HepG2 (cell line): ENCODE results near the gene ICE2. TPM values are rescaled to one million over a fixed set of nuclear protein-coding genes. Genes with fewer than 3 reads are reported as not detected.
A peak's percentile ranks its signal among the peaks of the same experiment; 100 is the strongest.

ENCODE experiments used
- BHLHE40 ChIP-seq: IDR thresholded peaks from 2 replicates; pipeline ENCODE4 v1.6.1; 2011; ENCODE audit warnings: low read length, improper control_type of control experiment
- CBX5 ChIP-seq: sonication (generic); formaldehyde crosslinking; IDR thresholded peaks from 2 replicates; pipeline ENCODE4 v1.4.0; 2020; ENCODE audit warnings: missing genetic modification reagents, borderline replicate concordance
- DNMT3B ChIP-seq: conservative IDR thresholded peaks from 2 replicates; pipeline ENCODE4 v1.6.1; 2016; ENCODE audit warnings: missing biosample characterization, control low read depth
- E2F2 ChIP-seq: sonication (generic); formaldehyde crosslinking; IDR thresholded peaks from 2 replicates; pipeline ENCODE4 v1.4.0; 2020; ENCODE audit warnings: missing genetic modification reagents, borderline replicate concordance
- ELF1 ChIP-seq: sonication (generic); formaldehyde crosslinking; IDR thresholded peaks from 2 replicates; pipeline ENCODE4 v1.4.0; 2020; ENCODE audit warnings: missing genetic modification reagents
- FOXM1 ChIP-seq: sonication (generic); formaldehyde crosslinking; IDR thresholded peaks from 2 replicates; pipeline ENCODE4 v1.5.0; 2020; ENCODE audit warnings: missing genetic modification reagents
- GABPA ChIP-seq, 2 experiments: IDR thresholded peaks; 2 replicates each; pipeline ENCODE4 v1.6.1; 2011 to 2016; ENCODE audit warnings: low read depth in 2 of 2, low read length in 1 of 2, missing biosample characterization in 1 of 2, missing genetic modification characterization in 1 of 2
- IRF2 ChIP-seq: IDR thresholded peaks from 2 replicates; pipeline ENCODE4 v1.6.1; 2018; ENCODE audit warnings: missing genetic modification reagents, missing compliant biosample characterization
- KDM1A ChIP-seq: IDR thresholded peaks from 2 replicates; pipeline ENCODE4 v1.6.1; 2016; ENCODE audit warnings: missing compliant biosample characterization
- MIER2 ChIP-seq: IDR thresholded peaks from 2 replicates; pipeline ENCODE4 v1.6.1; 2016; ENCODE audit warnings: missing biosample characterization, missing genetic modification reagents
- RFX1 ChIP-seq: fragments of 450-650 bp; IDR thresholded peaks from 2 replicates; pipeline ENCODE4 v1.6.1; 2017
- TRAFD1 ChIP-seq: sonication (generic); formaldehyde crosslinking; IDR thresholded peaks from 2 replicates; pipeline ENCODE4 v1.5.1; 2020; ENCODE audit warnings: missing genetic modification reagents, mild to moderate bottlenecking, borderline replicate concordance
- ZBTB20 ChIP-seq: sonication (generic); formaldehyde crosslinking; IDR thresholded peaks from 2 replicates; pipeline ENCODE4 v1.8.1; 2023; ENCODE audit warnings: missing genetic modification reagents, low read depth, mild to moderate bottlenecking, borderline replicate concordance
- ZNF205 ChIP-seq: IDR thresholded peaks from 2 replicates; pipeline ENCODE4 v1.6.1; 2018; ENCODE audit warnings: missing biosample characterization, missing genetic modification reagents
- ZNF616 ChIP-seq: sonication (generic); formaldehyde crosslinking; IDR thresholded peaks from 2 replicates; pipeline ENCODE4 v1.5.0; 2020; ENCODE audit warnings: low read depth, mild to moderate bottlenecking, missing genetic modification reagents
- ZNF619 ChIP-seq: sonication (generic); formaldehyde crosslinking; IDR thresholded peaks from 2 replicates; pipeline ENCODE4 v1.4.0; 2020; ENCODE audit warnings: mild to moderate bottlenecking, missing genetic modification reagents
- ZNF672 ChIP-seq: sonication (generic); formaldehyde crosslinking; IDR thresholded peaks from 2 replicates; pipeline ENCODE4 v1.8.1; 2022; ENCODE audit warnings: missing genetic modification reagents
- ZSCAN29 ChIP-seq: sonication (generic); formaldehyde crosslinking; conservative IDR thresholded peaks from 2 replicates; pipeline ENCODE4 v1.4.0; 2020; ENCODE audit warnings: mild to moderate bottlenecking, missing genetic modification reagents
- ZSCAN9 ChIP-seq: IDR thresholded peaks from 2 replicates; pipeline ENCODE4 v1.6.1; 2016; ENCODE audit warnings: borderline replicate concordance
- polyA plus RNA-seq, 8 experiments: library from polyadenylated mRNA; depleted of rRNA in 3 of 8; stranded (reverse) in 7 of 8; unstranded in 1 of 8; fragments of >200 nt; fragmentation: Illumina TruSeq in 4 of 8; extraction: Trizol in 4 of 8; gene quantifications; 2 replicates each; pipeline versions ENCODE4 v1.2.1 to v1.2.3, GENCODE V29; 2011 to 2016; ENCODE audit warnings: low read depth in 4 of 8, missing spikeins in 1 of 8, mixed read lengths in 1 of 8; ENCODE audit not compliant: insufficient read depth in 1 of 8
- total RNA-seq, 5 experiments: library from RNA; depleted of rRNA; stranded (reverse); fragments of >200 nt; fragmentation: Illumina TruSeq; extraction: Trizol; gene quantifications; 2 replicates each; pipeline ENCODE4 v1.2.3, GENCODE V29; 2016; ENCODE audit warnings: low read depth in 1 of 5
- TF ChIP-seq, protein P1 (sequence below): sonication (generic); formaldehyde crosslinking; IDR thresholded peaks from 2 replicates; pipeline ENCODE4 v1.8.0; 2022; ENCODE audit warnings: mild to moderate bottlenecking, missing genetic modification reagents, moderate library complexity
- TF ChIP-seq, protein P2 (sequence below): sonication (generic); formaldehyde crosslinking; IDR thresholded peaks from 2 replicates; pipeline ENCODE4 v1.4.0; 2020; ENCODE audit warnings: missing genetic modification reagents

Gene ICE2
- total and polyA plus RNA-seq, 2 of the 13 experiments (the other 11 are each of a cell fraction or from before 2014, with no cell fraction given), result 24.8 to 26.4 TPM

- TF ChIP-seq TRAFD1 (CRISPR knock-in tag) (no peak), DNMT3B (CRISPR knock-in tag) (peak; percentile 74; the same call in 1 of the 2 replicates), GABPA (IDR thresholded peaks at IDR 0.05; ENCODE audit: low read depth, low read length) (no peak), GABPA (CRISPR knock-in tag; IDR thresholded peaks at IDR 0.05; ENCODE audit: low read depth) (peak; percentile 84), ZNF672 (CRISPR knock-in tag) (0 out of 2 replicates have a peak, but pooled peaks have one; percentile 29), CBX5 (CRISPR knock-in tag) (peak; percentile 88; the same call in 1 of the 2 replicates), MIER2 (CRISPR knock-in tag) (no peak), RFX1 (no peak), ZNF205 (0 out of 2 replicates have a peak, but pooled peaks have one; percentile 48), ZSCAN9 (CRISPR knock-in tag) (peak; percentile 81), E2F2 (CRISPR knock-in tag) (0 out of 2 replicates have a peak, but pooled peaks have one; percentile 77), ZSCAN29 (CRISPR knock-in tag) (no peak), FOXM1 (CRISPR knock-in tag) (no peak), ZNF616 (CRISPR knock-in tag) (peak; percentile 71; the same call in 1 of the 2 replicates), BHLHE40 (0 out of 2 replicates have a peak, but pooled peaks have one; percentile 21), ZNF619 (CRISPR knock-in tag) (0 out of 2 replicates have a peak, but pooled peaks have one; percentile 47), ELF1 (CRISPR knock-in tag) (peak; percentile 89), KDM1A (CRISPR knock-in tag) (0 out of 2 replicates have a peak, but pooled peaks have one; percentile 45), ZBTB20 (CRISPR knock-in tag) (peak; percentile 90; the same call in 1 of the 2 replicates), IRF2 (CRISPR knock-in tag) (peak; percentile 88)
- TF ChIP-seq, protein P1, sequence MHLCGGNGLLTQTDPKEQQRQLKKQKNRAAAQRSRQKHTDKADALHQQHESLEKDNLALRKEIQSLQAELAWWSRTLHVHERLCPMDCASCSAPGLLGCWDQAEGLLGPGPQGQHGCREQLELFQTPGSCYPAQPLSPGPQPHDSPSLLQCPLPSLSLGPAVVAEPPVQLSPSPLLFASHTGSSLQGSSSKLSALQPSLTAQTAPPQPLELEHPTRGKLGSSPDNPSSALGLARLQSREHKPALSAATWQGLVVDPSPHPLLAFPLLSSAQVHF (CRISPR knock-in tag), result peak; percentile 69; the same call in 1 of the 2 replicates
- TF ChIP-seq, protein P2, sequence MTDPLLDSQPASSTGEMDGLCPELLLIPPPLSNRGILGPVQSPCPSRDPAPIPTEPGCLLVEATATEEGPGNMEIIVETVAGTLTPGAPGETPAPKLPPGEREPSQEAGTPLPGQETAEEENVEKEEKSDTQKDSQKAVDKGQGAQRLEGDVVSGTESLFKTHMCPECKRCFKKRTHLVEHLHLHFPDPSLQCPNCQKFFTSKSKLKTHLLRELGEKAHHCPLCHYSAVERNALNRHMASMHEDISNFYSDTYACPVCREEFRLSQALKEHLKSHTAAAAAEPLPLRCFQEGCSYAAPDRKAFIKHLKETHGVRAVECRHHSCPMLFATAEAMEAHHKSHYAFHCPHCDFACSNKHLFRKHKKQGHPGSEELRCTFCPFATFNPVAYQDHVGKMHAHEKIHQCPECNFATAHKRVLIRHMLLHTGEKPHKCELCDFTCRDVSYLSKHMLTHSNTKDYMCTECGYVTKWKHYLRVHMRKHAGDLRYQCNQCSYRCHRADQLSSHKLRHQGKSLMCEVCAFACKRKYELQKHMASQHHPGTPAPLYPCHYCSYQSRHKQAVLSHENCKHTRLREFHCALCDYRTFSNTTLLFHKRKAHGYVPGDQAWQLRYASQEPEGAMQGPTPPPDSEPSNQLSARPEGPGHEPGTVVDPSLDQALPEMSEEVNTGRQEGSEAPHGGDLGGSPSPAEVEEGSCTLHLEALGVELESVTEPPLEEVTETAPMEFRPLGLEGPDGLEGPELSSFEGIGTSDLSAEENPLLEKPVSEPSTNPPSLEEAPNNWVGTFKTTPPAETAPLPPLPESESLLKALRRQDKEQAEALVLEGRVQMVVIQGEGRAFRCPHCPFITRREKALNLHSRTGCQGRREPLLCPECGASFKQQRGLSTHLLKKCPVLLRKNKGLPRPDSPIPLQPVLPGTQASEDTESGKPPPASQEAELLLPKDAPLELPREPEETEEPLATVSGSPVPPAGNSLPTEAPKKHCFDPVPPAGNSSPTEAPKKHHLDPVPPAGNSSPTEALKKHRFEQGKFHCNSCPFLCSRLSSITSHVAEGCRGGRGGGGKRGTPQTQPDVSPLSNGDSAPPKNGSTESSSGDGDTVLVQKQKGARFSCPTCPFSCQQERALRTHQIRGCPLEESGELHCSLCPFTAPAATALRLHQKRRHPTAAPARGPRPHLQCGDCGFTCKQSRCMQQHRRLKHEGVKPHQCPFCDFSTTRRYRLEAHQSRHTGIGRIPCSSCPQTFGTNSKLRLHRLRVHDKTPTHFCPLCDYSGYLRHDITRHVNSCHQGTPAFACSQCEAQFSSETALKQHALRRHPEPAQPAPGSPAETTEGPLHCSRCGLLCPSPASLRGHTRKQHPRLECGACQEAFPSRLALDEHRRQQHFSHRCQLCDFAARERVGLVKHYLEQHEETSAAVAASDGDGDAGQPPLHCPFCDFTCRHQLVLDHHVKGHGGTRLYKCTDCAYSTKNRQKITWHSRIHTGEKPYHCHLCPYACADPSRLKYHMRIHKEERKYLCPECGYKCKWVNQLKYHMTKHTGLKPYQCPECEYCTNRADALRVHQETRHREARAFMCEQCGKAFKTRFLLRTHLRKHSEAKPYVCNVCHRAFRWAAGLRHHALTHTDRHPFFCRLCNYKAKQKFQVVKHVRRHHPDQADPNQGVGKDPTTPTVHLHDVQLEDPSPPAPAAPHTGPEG (CRISPR knock-in tag), result peak; percentile 84
Observed at GRCh38 chr15:60478566-60479360, at the start of gene ICE2 (continued).
